ENCODE results near the gene PCP4L1.
"Not testable (repeated sequence)": the region's sequence is repeated elsewhere in the genome, so short reads cannot be mapped to it uniquely, and the experiment has no call there.

Gene PCP4L1

DNA sequence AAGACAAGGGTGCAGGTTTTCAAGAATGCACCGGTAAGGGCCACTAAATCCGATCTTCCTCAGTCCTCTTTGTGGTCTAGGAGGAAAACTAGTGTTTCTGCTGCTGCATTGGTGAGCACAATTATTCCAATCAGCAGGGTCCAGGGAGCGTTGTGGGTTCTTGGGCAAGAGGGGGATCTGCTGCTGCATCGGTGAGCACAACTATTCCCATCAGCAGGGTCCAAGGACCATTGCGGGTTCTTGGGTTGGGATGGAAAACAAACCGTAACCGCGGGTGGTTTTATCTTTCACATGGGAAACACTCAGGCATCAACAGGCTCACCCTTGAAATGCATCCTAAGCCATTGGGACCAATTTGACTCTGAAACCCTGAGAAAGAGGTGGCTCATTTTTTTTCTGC is 7.0 kb upstream of the PCP4L1 start:
- TF ChIP-seq, protein P1, sequence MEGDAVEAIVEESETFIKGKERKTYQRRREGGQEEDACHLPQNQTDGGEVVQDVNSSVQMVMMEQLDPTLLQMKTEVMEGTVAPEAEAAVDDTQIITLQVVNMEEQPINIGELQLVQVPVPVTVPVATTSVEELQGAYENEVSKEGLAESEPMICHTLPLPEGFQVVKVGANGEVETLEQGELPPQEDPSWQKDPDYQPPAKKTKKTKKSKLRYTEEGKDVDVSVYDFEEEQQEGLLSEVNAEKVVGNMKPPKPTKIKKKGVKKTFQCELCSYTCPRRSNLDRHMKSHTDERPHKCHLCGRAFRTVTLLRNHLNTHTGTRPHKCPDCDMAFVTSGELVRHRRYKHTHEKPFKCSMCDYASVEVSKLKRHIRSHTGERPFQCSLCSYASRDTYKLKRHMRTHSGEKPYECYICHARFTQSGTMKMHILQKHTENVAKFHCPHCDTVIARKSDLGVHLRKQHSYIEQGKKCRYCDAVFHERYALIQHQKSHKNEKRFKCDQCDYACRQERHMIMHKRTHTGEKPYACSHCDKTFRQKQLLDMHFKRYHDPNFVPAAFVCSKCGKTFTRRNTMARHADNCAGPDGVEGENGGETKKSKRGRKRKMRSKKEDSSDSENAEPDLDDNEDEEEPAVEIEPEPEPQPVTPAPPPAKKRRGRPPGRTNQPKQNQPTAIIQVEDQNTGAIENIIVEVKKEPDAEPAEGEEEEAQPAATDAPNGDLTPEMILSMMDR (conservative IDR thresholded peaks at IDR 0.05) = no peak
- no peak for TF ChIP-seq ZFX (IDR thresholded peaks at IDR 0.05)
- H3K27ac ChIP-seq = no peak overlapping the region

DNA sequence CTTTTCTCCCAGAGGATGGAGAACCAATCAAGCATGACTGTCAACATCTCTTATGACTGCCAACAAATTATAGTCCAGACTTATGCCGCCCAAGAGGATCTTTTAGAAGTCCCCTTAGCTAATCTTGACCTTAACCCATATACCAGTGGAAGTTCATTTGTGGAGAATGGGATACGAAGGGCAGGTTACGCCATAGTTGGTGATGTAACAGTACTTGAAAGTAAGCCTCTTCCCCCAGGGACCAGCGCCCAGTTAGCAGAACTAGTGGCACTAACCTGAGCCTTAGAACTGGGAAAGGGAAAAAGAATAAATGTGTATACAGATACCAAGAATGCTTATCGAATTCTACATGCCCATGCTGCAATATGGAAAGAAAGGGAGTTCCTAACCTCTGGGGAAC is 3.2 kb upstream of the PCP4L1 start:
- H3K27ac ChIP-seq = not testable (repeated sequence)

DNA sequence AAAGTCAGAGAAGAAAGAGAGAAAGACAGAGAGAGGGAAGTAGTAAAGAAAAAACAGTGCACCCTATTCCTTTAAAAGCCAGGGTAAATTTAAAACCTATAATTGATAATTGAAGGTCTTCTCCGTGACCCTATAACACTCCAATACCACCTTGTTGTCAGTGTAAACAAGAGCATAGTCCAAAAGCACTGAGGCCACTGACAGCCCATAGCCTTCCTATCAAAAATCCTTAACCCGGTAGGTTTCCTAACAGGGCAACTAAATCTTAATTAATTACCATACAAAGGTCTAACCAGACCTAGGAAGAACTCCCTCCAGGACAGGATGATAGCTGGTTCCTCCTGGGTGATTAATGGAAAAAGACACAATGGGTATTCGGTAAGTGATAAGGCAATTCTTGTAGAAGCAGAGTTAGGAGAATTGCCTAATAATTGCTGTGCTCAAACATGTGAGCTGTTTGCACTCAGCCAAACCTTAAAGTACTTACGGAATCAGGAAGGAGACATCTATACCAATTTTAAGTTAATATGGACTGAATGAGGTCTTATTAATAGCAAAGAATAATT is 2.5 kb upstream of the PCP4L1 start:
- not testable (repeated sequence) for H3K27ac ChIP-seq

DNA sequence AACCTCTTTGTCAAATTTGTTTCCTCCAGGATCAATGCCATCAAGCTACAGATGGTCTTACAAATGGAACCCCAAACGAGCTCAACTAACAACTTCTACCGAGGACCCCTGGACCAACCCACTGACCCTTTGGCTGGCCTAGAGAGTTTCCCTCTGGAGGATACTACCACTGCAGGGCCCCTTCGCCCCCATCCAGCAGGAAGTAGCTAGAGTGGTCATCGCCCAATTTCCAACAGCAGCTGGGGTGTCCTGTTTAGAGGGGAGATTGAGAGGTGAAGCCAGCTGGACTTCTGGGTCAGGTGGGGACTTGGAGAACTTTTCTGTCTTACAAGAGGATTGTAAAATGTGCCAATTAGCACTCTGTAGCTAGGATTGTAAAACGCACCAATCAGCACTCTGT is 1.4 kb upstream of the PCP4L1 start:
- H3K27ac ChIP-seq = not testable (repeated sequence)

DNA sequence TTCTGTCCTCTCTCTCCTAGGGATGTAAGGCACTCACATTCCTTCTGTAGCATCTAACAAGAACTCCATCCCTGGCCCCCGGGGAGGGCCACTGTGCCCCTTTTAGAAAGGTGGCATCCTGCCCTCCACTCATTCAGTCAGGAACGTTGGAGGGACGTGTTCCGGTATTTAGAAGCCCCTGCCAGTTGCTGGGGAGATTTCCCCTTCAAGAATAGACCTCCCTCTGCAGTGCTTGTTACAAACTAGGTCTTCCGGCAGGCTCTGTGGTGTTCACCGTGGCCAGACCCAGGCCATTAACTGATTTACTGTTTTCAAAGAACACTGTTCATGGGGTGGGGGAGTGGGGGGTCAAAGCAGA is 779 bp downstream of the PCP4L1 start:
- TF ChIP-seq, protein P1 (conservative IDR thresholded peaks at IDR 0.05) = no peak
- no peak for TF ChIP-seq ZFX (IDR thresholded peaks at IDR 0.05)
- no peak overlapping the region for H3K27ac ChIP-seq

DNA sequence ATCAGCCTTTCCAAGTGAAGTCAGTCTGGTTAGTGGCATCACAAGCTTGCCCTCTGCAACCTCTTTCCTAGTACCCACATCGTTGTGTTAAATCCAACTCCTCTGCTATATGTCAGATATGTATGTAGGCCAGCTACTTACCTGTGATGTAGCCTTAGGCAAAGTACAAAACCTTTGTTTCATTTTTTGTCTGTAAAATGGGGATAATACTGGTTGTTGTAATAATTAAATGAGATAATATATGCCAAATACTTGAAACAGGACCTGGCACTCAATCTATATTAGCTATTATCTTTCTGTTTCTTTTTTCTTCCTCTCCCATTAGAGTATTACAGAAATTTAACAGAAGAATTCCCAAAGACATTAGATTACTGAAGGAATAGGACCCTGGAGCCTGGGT is 1.2 kb downstream of the PCP4L1 start:
- H3K27ac ChIP-seq = no peak overlapping the region
- TF ChIP-seq, protein P1 (conservative IDR thresholded peaks at IDR 0.05) = no peak
- TF ChIP-seq ZFX (IDR thresholded peaks at IDR 0.05) = no peak

DNA sequence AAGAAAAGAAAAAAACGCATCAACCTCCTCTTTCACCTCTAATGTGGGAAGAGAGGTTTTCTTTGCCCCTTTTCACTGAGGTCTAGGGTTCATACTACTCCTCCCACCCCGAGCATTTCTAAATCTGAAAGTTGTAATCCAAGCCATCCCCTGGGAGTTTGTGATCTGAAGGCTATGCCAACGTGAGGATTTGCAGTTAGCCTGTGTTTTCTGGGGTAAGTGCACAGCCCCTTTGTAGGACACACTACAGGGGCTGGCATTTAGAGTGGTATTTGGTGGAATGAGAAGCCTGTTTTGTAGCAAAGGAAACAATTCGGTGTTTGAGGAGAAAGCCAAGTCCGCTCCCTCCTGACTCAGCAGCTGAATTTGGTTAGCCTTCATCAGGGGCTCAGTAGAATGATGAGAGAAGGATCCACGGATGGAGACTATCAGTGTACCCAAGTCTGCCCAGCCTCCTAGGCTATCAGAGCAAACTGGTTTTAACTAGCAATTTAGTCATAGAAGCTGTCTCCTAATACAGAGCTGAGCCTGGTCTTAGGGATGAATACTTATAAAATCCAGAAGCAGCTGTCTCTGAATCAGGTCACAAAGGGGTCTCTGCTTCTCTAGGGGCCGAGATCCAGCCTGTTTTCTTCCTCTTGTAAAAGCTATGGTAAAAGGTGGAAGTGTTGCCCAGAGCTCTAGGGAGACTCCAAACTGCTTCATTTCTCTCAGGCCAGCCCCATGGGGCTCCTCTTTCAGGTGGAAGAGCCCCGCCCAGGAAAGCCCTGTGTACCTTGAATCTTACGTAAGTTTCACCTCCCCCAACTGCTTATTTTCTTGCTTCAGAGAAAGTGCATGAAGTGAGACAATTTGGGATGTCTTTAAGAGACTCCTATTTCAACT is 2.1 kb downstream of the PCP4L1 start:
- no peak overlapping the region for H3K27ac ChIP-seq
- TF ChIP-seq ZFX (IDR thresholded peaks at IDR 0.05) = no peak
- TF ChIP-seq, protein P1 (conservative IDR thresholded peaks at IDR 0.05) = no peak

DNA sequence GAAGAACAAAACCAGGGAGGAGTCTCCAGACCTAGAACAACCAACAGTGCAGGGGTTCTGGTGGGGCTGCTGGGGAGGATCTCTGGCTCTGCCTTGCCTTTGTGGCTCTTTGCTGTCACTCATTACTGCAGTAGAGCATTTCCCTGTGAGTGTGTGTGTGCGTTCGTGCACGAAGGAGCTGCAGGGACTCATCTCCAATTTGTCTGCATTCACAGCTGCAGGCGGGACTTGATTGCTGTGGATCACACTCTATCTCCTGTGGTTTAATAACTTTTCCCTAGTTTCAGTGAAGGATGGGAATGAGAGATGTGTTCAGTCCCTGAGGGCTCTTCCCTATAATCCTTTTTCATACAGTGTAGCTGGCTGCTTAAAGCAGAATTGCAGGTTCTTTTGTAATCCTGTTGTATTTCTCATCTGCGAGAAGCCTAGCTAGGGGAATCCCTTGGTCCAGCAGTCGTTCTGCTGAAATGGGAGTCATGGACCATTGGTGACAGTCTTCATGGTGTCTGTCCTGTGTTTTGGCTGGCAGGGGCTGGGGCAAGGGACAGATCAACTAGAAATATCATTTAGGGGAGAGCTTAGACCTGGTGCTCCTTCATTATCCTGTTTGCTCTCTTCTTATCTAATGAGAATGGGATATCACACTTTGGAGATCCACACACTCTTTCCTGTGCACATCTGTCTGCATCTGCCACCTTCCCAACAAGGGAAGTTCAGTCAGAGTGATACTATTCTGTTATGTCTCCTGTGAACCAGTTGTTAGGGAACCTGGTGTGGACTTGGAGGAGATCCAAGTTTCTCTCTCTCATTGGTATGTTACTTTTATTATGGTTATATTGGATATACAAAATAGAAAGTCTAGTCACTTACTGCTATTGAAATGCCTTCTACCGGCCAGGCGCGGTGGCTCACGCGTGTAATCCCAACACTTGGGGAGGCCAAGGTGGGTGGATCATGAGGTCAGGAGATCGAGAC is 3.0 kb downstream of the PCP4L1 start:
- H3K27ac ChIP-seq = no peak overlapping the region
- TF ChIP-seq ZFX (IDR thresholded peaks at IDR 0.05) = no peak
- TF ChIP-seq, protein P1 (conservative IDR thresholded peaks at IDR 0.05) = no peak

Data from C4-2B (cell line).